GM19351 (cell line): ENCODE measurements around the gene PXMP4.

Experiments used
- ATAC-seq: cut with Tn5 transposase; IDR thresholded peaks from one replicate; pipeline ENCODE4 v1.9.1; 2021; ENCODE audit warnings: mild to moderate bottlenecking, moderate library complexity; ENCODE audit not compliant: unreplicated experiment

Gene PXMP4

DNA sequence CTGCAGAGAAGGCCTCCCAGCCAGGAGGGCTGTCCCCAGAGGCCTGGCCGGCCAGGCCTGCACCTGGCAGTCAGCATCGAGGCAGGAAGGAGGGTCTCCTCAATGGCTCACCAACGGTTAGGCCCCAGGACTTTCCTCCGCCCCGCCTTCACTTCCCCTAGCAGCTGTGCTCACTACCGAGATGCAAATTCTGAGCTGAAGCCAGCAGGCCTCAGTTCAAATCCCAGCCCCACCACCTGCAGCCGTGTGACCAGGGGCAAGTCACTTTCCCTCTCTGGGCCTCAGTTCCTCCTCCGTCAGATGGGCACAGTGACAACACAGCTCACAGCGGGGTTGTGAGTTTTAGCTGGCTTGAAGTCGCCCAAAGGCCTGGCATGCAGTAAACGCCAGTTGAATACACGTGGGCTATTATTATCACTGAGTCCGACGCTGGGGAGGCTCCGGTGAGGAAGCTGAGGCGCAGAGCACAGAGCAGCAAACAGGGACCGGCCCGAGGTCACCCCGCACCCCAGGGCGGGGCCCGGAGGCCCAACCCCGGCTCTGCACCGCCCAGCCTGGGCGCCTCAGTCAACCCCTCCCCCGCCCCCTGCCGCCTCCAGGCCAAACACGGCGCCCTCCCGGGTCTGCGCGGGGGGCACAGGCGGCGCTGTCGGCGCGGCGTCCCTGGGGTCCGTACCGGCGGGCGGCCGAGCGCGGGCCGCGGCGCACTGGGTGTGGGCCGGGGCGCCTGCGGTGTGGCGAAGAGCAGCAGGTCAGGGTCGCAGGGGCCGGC, 34.6 kb downstream of the PXMP4 start:
- ATAC-seq, result peak; percentile 35

DNA sequence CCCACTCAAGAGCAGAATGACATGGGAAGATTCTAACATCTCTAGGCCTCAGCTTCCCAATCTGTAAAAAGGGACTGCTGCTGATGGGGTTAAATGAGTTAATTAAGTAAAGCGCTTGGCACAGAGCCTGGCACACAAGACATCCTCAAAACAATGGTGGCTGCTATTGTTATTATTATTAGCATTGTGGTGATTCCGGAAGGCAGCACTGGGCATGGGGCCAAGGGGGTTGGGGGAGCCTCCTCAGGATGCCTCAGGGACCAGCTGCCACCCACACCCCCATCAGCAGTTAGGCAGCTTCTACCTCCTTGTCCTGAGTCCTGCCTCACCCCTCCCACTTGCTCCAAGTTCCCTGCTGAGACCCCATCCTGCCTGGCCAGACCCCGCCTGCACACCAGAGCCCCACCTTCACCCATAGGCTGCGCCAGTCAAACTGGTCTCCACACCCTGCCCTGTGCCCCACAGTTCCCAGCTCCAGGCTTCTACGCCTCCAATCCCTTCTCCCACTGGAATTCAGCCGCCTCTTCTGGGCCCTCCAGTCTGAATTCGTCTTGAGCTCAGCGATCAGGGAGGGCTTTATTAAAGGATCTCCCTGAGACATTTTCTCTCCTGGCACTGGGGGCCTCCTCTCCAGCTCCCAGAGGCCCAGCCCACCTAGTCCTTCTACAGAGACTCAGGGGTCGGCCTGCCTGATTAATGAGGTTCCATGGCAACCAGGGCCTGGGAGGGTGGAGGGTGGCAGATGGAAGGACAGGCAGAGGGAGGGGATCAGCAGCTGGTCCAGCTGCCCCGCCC, 35.4 kb downstream of the PXMP4 start:
- ATAC-seq, result no peak

GRCh38 chr20:33681728-33682353, 38.3 kb downstream of the PXMP4 start:
- no peak for ATAC-seq

- no peak for ATAC-seq
Measured at GRCh38 chr20:33681288-33681687, 38.8 kb downstream of the PXMP4 start.

DNA sequence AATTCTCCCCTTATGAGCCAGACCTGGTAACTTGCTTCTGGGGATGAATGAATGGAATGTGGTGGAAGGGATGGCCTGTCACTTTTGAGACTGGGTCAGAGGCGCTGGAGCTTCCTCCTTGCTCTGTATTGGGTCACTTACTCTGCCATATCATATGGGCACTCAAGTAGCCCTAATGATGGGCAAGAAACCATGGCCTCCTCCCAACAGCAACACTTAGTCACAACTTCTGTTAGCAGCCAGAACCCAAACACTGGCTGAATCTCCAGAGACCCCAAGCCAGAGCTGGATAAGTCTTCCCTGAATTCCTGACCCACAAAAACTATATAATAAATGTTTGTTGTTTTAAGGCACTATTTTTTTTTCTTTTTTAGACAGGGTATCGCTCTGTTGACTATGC, 39.4 kb downstream of the PXMP4 start:
- no peak for ATAC-seq

DNA sequence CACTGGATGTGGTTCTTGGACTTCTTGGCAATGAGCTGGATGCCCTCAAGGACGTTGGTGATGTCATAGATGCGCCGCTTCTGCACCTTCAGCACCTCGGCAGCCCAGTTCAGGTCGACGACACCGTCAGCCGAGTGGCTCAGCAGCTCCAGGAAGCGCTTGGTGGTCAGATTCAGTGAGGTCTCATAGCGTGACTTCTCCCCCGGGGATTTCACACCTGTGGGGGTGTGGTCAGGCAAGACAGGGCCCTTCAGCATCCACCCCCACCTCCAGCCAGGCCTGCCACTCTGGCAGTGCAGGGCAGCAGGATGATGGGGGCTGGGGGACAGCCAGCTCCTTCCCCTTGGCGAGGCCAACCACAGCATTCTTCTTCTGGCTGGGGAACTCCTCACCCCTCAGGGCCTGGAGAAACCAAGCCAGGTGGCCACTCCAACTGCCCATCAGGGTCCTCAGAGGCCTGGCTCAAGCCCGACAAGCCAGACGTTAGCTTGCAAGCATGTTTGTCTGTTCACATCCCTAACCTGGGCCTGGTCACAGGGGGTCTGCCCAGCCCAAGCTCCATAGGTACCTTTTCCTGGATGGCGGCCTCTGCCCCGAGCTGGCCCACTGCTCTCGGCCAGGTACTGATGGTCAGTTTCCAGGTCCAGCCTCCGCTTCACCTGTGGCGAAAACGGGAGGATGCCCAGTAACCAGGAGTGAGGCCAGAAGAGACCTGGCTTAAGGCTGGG, 40.2 kb downstream of the PXMP4 start:
- peak; percentile 66 for ATAC-seq

GRCh38 chr20:33677991-33678702, 42.0 kb downstream of the PXMP4 start:
- no peak for ATAC-seq

- ATAC-seq, result no peak
Measured at GRCh38 chr20:33676652-33677645, 43.2 kb downstream of the PXMP4 start.

GRCh38 chr20:33676121-33676520, 44.0 kb downstream of the PXMP4 start:
- ATAC-seq, result no peak

DNA sequence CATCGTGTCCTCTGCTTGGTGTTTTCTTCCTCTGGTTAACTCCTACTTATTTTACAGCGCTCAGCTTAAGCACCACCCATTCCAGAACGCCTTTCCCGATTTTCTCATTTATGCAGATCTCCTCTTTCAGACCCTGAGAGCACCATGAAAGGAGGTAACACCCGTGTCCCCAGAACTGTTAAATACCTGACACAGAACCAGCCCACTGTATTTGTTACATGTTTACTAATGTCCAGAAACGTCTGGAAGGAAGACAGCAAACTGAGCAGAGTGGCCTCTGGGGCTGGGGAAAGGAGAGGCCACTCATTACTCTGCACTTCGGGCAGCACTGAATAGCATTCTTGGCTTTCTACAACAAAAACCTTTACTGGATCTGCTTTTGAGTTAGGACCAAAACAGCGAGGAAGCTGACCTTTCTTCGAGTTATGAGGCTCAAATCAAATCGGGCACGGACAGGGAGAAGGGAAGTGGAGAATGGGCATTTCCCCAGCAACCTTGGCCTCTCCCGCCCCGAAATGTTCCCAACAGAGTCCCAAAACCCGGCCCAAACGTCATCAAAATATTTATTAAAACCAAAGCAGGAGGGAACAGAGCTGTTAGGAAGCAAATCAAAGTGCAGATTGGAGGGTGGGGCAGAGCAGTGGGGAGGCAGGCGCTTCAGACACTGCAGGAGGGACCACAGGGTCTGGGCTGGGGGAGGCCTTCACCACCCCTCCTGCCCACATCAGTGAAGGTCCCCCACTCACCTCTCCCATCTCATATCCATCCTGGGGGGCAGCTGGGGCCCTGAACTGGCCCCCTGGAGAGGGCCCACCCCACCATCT, 44.8 kb downstream of the PXMP4 start:
- ATAC-seq, result no peak

GRCh38 chr20:33674294-33675135, 45.6 kb downstream of the PXMP4 start, which contains the start of gene NECAB3:
NECAB3 (minus strand) TSS chr20:33674428; CDS start chr20:33674352, 76 bp downstream.
- ATAC-seq, result peak; percentile 69

- peak; percentile 54 for ATAC-seq
Measured at GRCh38 chr20:33673410-33674293, 46.5 kb downstream of the PXMP4 start.

- no peak for ATAC-seq
Measured at GRCh38 chr20:33673114-33673409, 47.0 kb downstream of the PXMP4 start.

- no peak for ATAC-seq
Measured at GRCh38 chr20:33672426-33673113, 47.5 kb downstream of the PXMP4 start.

DNA sequence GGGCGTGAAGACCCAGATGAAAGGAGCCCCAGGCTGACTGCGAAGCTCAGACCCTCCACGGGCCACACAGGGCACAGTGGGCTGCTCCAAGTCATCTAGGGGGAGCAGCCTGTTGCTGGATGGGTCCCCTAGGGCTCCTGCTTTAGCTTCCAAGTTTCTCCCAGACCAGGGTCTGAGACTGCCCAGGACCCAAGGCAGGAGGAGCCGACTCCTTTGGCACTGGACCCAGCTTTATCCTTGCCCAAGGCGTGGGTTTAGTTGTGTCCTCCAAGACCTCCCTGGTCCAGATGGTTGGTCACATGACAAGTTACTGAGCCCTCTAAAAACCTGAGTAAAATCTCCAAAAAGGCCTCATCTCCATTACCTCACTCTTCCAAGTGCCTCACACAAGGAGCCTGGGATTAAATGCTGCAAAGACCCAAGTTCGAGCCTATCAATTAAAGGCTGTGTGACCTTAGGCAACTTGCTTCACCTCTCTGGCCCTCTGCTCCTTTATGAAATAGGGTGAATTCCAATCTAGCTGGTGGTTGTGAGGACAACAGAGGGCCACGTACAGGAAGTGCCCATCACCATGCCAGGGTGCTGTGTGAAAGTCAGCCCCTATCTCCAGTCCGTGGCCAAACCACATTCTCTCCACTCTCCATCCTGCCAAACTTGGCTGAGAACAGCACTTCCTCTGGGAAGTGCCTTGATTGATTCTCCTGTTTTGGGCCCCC, 48.4 kb downstream of the PXMP4 start:
- no peak for ATAC-seq
